ENCODE results near the gene CA12. TPM values are rescaled to one million over a fixed set of nuclear protein-coding genes. Genes with fewer than 3 reads are reported as not detected.

Gene CA12
- total and polyA plus RNA-seq, 2 of the 8 experiments (the other 6 are each of a cell fraction or from before 2014, with no cell fraction given), result 4.7 to 4.9 TPM

DNA sequence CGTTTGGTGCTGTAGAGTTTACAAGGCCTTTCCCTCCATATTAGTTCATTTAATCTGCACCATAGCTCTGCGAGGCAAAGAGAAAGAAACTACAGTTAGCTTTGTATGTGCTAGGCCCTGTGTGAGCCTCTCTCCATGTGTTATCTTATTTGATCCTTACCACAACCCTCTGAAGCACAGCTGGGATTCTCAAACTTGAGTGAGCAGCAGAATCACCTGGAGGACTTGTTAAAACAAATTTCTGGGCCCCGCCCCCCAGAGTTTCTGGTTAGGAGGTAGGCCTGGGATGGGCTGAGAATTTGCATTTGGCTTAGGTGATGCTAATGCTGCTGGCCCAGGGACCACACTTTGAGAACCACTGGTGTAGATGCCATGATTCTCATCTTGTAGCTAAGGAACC is 12.3 kb downstream of the CA12 start (continued):
- TF ChIP-seq, protein P1, sequence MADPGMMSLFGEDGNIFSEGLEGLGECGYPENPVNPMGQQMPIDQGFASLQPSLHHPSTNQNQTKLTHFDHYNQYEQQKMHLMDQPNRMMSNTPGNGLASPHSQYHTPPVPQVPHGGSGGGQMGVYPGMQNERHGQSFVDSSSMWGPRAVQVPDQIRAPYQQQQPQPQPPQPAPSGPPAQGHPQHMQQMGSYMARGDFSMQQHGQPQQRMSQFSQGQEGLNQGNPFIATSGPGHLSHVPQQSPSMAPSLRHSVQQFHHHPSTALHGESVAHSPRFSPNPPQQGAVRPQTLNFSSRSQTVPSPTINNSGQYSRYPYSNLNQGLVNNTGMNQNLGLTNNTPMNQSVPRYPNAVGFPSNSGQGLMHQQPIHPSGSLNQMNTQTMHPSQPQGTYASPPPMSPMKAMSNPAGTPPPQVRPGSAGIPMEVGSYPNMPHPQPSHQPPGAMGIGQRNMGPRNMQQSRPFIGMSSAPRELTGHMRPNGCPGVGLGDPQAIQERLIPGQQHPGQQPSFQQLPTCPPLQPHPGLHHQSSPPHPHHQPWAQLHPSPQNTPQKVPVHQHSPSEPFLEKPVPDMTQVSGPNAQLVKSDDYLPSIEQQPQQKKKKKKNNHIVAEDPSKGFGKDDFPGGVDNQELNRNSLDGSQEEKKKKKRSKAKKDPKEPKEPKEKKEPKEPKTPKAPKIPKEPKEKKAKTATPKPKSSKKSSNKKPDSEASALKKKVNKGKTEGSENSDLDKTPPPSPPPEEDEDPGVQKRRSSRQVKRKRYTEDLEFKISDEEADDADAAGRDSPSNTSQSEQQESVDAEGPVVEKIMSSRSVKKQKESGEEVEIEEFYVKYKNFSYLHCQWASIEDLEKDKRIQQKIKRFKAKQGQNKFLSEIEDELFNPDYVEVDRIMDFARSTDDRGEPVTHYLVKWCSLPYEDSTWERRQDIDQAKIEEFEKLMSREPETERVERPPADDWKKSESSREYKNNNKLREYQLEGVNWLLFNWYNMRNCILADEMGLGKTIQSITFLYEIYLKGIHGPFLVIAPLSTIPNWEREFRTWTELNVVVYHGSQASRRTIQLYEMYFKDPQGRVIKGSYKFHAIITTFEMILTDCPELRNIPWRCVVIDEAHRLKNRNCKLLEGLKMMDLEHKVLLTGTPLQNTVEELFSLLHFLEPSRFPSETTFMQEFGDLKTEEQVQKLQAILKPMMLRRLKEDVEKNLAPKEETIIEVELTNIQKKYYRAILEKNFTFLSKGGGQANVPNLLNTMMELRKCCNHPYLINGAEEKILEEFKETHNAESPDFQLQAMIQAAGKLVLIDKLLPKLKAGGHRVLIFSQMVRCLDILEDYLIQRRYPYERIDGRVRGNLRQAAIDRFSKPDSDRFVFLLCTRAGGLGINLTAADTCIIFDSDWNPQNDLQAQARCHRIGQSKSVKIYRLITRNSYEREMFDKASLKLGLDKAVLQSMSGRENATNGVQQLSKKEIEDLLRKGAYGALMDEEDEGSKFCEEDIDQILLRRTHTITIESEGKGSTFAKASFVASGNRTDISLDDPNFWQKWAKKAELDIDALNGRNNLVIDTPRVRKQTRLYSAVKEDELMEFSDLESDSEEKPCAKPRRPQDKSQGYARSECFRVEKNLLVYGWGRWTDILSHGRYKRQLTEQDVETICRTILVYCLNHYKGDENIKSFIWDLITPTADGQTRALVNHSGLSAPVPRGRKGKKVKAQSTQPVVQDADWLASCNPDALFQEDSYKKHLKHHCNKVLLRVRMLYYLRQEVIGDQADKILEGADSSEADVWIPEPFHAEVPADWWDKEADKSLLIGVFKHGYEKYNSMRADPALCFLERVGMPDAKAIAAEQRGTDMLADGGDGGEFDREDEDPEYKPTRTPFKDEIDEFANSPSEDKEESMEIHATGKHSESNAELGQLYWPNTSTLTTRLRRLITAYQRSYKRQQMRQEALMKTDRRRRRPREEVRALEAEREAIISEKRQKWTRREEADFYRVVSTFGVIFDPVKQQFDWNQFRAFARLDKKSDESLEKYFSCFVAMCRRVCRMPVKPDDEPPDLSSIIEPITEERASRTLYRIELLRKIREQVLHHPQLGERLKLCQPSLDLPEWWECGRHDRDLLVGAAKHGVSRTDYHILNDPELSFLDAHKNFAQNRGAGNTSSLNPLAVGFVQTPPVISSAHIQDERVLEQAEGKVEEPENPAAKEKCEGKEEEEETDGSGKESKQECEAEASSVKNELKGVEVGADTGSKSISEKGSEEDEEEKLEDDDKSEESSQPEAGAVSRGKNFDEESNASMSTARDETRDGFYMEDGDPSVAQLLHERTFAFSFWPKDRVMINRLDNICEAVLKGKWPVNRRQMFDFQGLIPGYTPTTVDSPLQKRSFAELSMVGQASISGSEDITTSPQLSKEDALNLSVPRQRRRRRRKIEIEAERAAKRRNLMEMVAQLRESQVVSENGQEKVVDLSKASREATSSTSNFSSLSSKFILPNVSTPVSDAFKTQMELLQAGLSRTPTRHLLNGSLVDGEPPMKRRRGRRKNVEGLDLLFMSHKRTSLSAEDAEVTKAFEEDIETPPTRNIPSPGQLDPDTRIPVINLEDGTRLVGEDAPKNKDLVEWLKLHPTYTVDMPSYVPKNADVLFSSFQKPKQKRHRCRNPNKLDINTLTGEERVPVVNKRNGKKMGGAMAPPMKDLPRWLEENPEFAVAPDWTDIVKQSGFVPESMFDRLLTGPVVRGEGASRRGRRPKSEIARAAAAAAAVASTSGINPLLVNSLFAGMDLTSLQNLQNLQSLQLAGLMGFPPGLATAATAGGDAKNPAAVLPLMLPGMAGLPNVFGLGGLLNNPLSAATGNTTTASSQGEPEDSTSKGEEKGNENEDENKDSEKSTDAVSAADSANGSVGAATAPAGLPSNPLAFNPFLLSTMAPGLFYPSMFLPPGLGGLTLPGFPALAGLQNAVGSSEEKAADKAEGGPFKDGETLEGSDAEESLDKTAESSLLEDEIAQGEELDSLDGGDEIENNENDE (IDR thresholded peaks at IDR 0.05; ENCODE audit: insufficient replicate concordance, low read length), result no peak
- TF ChIP-seq MAFK (IDR thresholded peaks at IDR 0.05; ENCODE audit: low read depth, low read length) (no peak), GABPA (IDR thresholded peaks at IDR 0.05; ENCODE audit: borderline replicate concordance, insufficient read depth, low read length) (no peak), KDM1A (IDR thresholded peaks at IDR 0.05; ENCODE audit: borderline replicate concordance, low read length) (no peak)
- TF ChIP-seq, protein P2, sequence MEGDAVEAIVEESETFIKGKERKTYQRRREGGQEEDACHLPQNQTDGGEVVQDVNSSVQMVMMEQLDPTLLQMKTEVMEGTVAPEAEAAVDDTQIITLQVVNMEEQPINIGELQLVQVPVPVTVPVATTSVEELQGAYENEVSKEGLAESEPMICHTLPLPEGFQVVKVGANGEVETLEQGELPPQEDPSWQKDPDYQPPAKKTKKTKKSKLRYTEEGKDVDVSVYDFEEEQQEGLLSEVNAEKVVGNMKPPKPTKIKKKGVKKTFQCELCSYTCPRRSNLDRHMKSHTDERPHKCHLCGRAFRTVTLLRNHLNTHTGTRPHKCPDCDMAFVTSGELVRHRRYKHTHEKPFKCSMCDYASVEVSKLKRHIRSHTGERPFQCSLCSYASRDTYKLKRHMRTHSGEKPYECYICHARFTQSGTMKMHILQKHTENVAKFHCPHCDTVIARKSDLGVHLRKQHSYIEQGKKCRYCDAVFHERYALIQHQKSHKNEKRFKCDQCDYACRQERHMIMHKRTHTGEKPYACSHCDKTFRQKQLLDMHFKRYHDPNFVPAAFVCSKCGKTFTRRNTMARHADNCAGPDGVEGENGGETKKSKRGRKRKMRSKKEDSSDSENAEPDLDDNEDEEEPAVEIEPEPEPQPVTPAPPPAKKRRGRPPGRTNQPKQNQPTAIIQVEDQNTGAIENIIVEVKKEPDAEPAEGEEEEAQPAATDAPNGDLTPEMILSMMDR (IDR thresholded peaks at IDR 0.05; ENCODE audit: control extremely low read depth in 1 of 3, insufficient read depth in 1 of 3, low read depth in 1 of 3, low read length in 3 of 3), result no peak
- TF ChIP-seq, protein P3, sequence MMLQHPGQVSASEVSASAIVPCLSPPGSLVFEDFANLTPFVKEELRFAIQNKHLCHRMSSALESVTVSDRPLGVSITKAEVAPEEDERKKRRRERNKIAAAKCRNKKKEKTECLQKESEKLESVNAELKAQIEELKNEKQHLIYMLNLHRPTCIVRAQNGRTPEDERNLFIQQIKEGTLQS (IDR thresholded peaks at IDR 0.05; ENCODE audit: insufficient read depth, low read depth, low read length), result no peak
